ENCODE data around the gene EIF4E1B. TPM values are rescaled to one million over a fixed set of nuclear protein-coding genes. Genes with fewer than 3 reads are reported as not detected.
A peak's percentile ranks its signal among the peaks of the same experiment; 100 is the strongest.

EIF4E1B gene
- total RNA-seq, 4 donors from 2014 or later = not detected

DNA sequence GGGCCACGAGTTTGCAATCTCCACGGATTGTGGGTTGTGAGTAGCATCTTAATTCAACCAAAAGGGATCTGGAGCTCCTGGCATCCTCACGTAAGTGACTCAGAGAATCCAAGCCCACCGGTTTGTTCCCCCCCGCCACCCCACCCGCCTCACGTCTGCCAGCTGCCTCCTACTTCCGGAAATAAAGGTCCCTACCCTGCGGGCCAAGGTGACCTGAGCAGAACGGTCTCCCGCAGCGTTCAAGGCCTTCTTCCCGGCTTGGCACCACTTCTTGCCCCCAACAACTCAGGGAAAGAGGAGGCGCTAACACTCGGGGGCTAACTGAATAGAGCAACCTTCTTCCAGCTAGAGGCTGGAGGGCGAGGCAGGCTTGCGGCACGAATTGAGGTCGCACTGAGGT is 11.7 kb upstream of the EIF4E1B start:
- H3K27ac ChIP-seq = no peak overlapping the region
- H3K4me3 ChIP-seq = no peak overlapping the region
- TF ChIP-seq POLR2A (IDR thresholded peaks at IDR 0.05) (no peak), CTCF (IDR thresholded peaks at IDR 0.05) (no peak), EP300 (IDR thresholded peaks at IDR 0.05) (no peak)
- H3K9me3 ChIP-seq = no peaks in the 10 kb centered on the region
- WGBS, 2 donors = 27 to 30% methylated on average over 14 to 15 of the region's 19 CpGs
- no peak for DNase-seq (ENCODE audit: low spot score in 2 of 2)
- H3K4me1 ChIP-seq = peaks cover 0 to 21% (median 10%) of the 10 kb centered on the region in 4 donors
- H3K36me3 ChIP-seq = no peaks in the 10 kb centered on the region
- peaks cover 0 to 89% of the 10 kb centered on the region in 2 donors for H3K27me3 ChIP-seq

DNA sequence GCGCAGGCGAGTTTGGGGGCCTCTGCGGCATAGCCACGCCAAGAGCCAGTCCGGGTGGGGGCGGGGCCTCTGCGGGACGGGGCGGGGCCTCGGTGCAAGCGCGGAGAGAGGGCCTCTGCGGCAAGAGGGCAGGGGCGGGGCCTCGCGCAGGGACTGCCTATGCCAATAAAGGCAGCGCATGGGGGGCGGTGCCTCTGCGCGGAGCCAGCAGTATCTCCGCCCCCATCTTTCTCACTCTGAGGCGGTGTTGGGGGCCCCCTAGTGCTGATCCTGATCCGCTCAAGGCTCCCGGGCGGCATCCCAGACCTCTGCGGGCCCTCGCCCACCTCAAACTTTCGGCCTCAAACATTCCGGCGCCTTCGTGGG is 11.3 kb upstream of the EIF4E1B start:
- Histone ChIP-seq H3K27me3 (peaks cover 0 to 93% of the 10 kb centered on the region in 2 donors), H3K36me3 (no peaks in the 10 kb centered on the region), H3K27ac (no peak overlapping the region), H3K4me3 (no peak overlapping the region), H3K9me3 (no peaks in the 10 kb centered on the region), H3K4me1 (peaks cover 0 to 21% (median 10%) of the 10 kb centered on the region in 4 donors)
- WGBS, 2 donors = 1 to 2% methylated on average over 16 to 24 of the region's 31 CpGs
- no peak for DNase-seq (ENCODE audit: low spot score in 2 of 2)
- TF ChIP-seq POLR2A (IDR thresholded peaks at IDR 0.05) (no peak), CTCF (IDR thresholded peaks at IDR 0.05) (peak in 2 of 5 experiments; percentile 6 to 30)

- TF ChIP-seq CTCF (IDR thresholded peaks at IDR 0.05) (no peak), POLR2A (IDR thresholded peaks at IDR 0.05) (no peak), EP300 (IDR thresholded peaks at IDR 0.05) (no peak)
- no peaks in the 10 kb centered on the region for H3K9me3 ChIP-seq
- no peak overlapping the region for H3K4me3 ChIP-seq
- no peak overlapping the region for H3K27ac ChIP-seq
- H3K4me1 ChIP-seq = peaks cover 0 to 18% (median 10%) of the 10 kb centered on the region in 4 donors
- 11% methylated on average over 29 to 41 of the region's 59 CpGs for WGBS, 2 donors
- peaks cover 0 to 98% of the 10 kb centered on the region in 2 donors for H3K27me3 ChIP-seq
- DNase-seq (ENCODE audit: low spot score in 2 of 2) = no peak
- no peaks in the 10 kb centered on the region for H3K36me3 ChIP-seq
These were observed 10.7 kb upstream of the EIF4E1B start for GRCh38 chr5:176619569-176620332.

- WGBS, 2 donors = 2 to 6% methylated on average over 31 to 32 of the region's 32 CpGs
- Histone ChIP-seq H3K27me3 (peaks cover 0 to 98% of the 10 kb centered on the region in 2 donors), H3K9me3 (no peaks in the 10 kb centered on the region), H3K4me3 (no peak overlapping the region), H3K27ac (no peak overlapping the region), H3K4me1 (peaks cover 0 to 18% (median 10%) of the 10 kb centered on the region in 4 donors), H3K36me3 (no peaks in the 10 kb centered on the region)
- TF ChIP-seq EP300 (IDR thresholded peaks at IDR 0.05) (no peak), POLR2A (IDR thresholded peaks at IDR 0.05) (no peak), CTCF (IDR thresholded peaks at IDR 0.05) (no peak)
- peak in 1 of 2 donors; percentile 14 for DNase-seq (ENCODE audit: low spot score in 2 of 2)
These were observed 10.0 kb upstream of the EIF4E1B start for GRCh38 chr5:176620333-176620981.

DNA sequence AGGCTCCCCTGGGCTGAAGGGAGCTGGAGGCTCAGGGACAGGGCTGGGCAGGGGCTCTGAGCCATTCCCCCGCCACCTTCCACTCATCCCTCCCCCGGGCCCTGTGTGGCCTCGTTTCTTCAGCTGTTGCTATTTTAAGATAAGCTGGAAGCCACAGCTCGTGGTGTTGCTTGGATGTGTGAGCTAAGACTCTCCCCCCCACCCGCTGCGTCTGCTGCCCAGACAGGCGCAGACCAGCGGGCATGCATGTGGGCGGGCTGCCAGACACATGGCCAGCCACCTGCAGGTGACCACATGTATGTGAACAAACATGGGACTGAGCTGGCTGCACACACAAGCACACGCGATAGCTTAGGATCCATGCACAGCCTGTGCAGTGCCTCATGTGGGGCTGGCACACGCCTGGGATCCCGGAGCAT is 8.8 kb upstream of the EIF4E1B start:
- Histone ChIP-seq H3K4me1 (peaks cover 0 to 18% (median 10%) of the 10 kb centered on the region in 4 donors), H3K27ac (no peak overlapping the region), H3K9me3 (no peaks in the 10 kb centered on the region), H3K4me3 (no peak overlapping the region), H3K36me3 (no peaks in the 10 kb centered on the region), H3K27me3 (peaks cover 0 to 98% of the 10 kb centered on the region in 2 donors)
- DNase-seq (ENCODE audit: low spot score in 2 of 2) = no peak
- TF ChIP-seq POLR2A (IDR thresholded peaks at IDR 0.05) (no peak), CTCF (IDR thresholded peaks at IDR 0.05) (no peak), EP300 (IDR thresholded peaks at IDR 0.05) (no peak)
- WGBS, 2 donors = 64 to 68% methylated on average over 11 to 13 of the region's 13 CpGs

All from tibial nerve (tissue), 4 donors.